Mesendoderm (in vitro differentiated cells): Measurements from ENCODE around the gene CLINT1. TPM values are rescaled to one million over a fixed set of nuclear protein-coding genes. Genes with fewer than 3 reads are reported as not detected.

ENCODE experiments used
- DNase-seq: peaks from one replicate; pipeline ENCODE4 v3.0.0; 2013
- H2AK5ac ChIP-seq: 2 replicates; pipeline ENCODE4 v1.6.1; 2013; ENCODE audit warnings: low read length, inconsistent platforms
- H2BK120ac ChIP-seq: 2 replicates; pipeline ENCODE4 v1.6.1; 2013; ENCODE audit warnings: low read depth, mild to moderate bottlenecking, low read length, moderate library complexity, mixed read lengths
- H2BK15ac ChIP-seq: replicated peaks from 2 replicates; pipeline ENCODE4 v1.6.1; 2013; ENCODE audit warnings: low read depth, mild to moderate bottlenecking, moderate library complexity
- H2BK5ac ChIP-seq: 2 replicates; pipeline ENCODE4 v1.6.1; 2013; ENCODE audit warnings: low read length, inconsistent platforms
- H3K18ac ChIP-seq: 2 replicates; pipeline ENCODE4 v1.6.1; 2013; ENCODE audit warnings: mild to moderate bottlenecking, low read length, mixed read lengths
- H3K23ac ChIP-seq: one replicate; pipeline ENCODE4 v1.6.1; 2013; ENCODE audit warnings: low read length
- H3K27ac ChIP-seq: 2 replicates; pipeline ENCODE4 v1.5.1; 2013; ENCODE audit warnings: low read depth, mild to moderate bottlenecking, inconsistent platforms, low read length, moderate library complexity
- H3K27me3 ChIP-seq: 2 replicates; pipeline ENCODE4 v1.6.1; 2013; ENCODE audit warnings: low read length, control low read depth, mild to moderate bottlenecking, inconsistent platforms; ENCODE audit not compliant: insufficient read depth, poor library complexity
- H3K36me3 ChIP-seq: 2 replicates; pipeline ENCODE4 v1.6.1; 2013; ENCODE audit warnings: low read length, inconsistent platforms; ENCODE audit not compliant: control insufficient read depth, insufficient read depth
- H3K4ac ChIP-seq: one replicate; pipeline ENCODE4 v1.6.1; 2013; ENCODE audit warnings: low read depth, mild to moderate bottlenecking, low read length, moderate library complexity
- H3K4me1 ChIP-seq: 2 replicates; pipeline ENCODE4 v1.6.1; 2013; ENCODE audit warnings: low read depth, low read length, inconsistent platforms; ENCODE audit not compliant: control insufficient read depth
- H3K4me2 ChIP-seq: 2 replicates; pipeline ENCODE4 v1.6.1; 2013; ENCODE audit warnings: low read length
- H3K4me3 ChIP-seq: 2 replicates; pipeline ENCODE4 v1.5.1; 2013; ENCODE audit warnings: mild to moderate bottlenecking, low read length
- H3K56ac ChIP-seq: one replicate; pipeline ENCODE4 v1.6.1; 2013; ENCODE audit warnings: low read length
- H3K79me1 ChIP-seq: 2 replicates; pipeline ENCODE4 v1.6.1; 2013; ENCODE audit warnings: low read length, inconsistent platforms
- H3K79me2 ChIP-seq: 2 replicates; pipeline ENCODE4 v1.6.1; 2013; ENCODE audit warnings: mild to moderate bottlenecking, low read length; ENCODE audit not compliant: control insufficient read depth, insufficient read depth
- H3K9ac ChIP-seq: 2 replicates; pipeline ENCODE4 v1.6.1; 2013; ENCODE audit warnings: low read length, inconsistent platforms
- H4K5ac ChIP-seq: one replicate; pipeline ENCODE4 v1.6.1; 2013; ENCODE audit warnings: low read length
- H4K8ac ChIP-seq: one replicate; pipeline ENCODE4 v1.6.1; 2013; ENCODE audit warnings: low read depth, mild to moderate bottlenecking, control low read depth, low read length, moderate library complexity
- WGBS: extraction: QIAGEN DNeasy Blood & Tissue Kit; methylation state at CpG from one replicate; pipeline ENCODE4 v1.1.7; 2013; ENCODE audit warnings: low lambda C conversion rate, missing lambda C conversion rate; ENCODE audit not compliant: insufficient coverage; ENCODE audit errors: extremely low coverage; 5-methylcytosine and 5-hydroxymethylcytosine counted together
- polyA plus RNA-seq, 2 experiments: library from polyadenylated mRNA; stranded (reverse); fragments of 200-250 nt; gene quantifications; one replicate each; pipeline ENCODE4 v1.2.3, GENCODE V29; 2013

CLINT1 gene
- 91.6 TPM for polyA plus RNA-seq (2013, experiment 1 of 2)
- 89.6 TPM for polyA plus RNA-seq (2013, experiment 2 of 2)

DNA sequence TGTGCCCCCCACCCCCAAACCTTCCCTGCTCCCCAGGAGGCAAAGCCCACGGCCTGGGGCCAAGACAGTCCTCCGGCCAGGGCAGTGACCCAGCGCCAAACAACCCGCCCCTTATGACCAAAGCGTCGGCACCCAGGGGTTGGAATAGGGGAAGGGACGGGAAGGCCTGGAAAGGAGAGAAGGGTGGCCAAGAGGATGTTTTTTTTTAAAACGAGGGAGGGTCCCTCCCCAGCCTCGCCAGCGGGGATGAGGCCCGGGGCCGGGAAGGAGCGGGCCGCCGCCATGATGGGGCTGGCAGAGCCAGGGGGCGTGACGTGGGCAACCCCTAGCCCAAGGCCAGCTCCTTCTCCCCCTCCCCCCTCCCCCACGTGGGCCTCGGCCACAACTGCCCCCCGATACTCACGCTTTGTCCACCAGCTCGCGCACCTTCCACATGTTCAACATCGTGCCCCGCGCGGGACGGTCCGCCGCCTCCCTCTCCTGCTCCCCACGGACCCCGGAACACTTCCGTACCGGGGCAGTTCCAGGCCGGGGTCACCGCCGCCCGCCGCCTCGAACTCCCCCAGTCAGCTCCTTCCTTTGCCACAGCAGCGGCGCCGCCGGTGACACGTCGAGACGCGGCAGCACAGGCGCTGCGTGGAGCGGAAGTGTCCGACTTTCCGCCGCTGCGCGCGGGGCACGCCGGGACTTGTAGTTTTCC lies at the start of gene CLINT1:
Gene CLINT1, minus strand, starts transcription at position 619 of the 700 bp plus-strand sequence. Its CDS starts 175 bp downstream, at position 444.
- no peak within 1 kb of the TSS for H2BK120ac ChIP-seq
- H3K79me2 ChIP-seq: peaks cover 34% of the 10 kb centered on the region
- peak within 1 kb of the TSS; percentile 4 for H3K23ac ChIP-seq
- peak within 1 kb of the TSS; percentile 18 for H3K27ac ChIP-seq
- H2BK15ac ChIP-seq: no peak within 1 kb of the TSS
- no peak within 1 kb of the TSS for H4K8ac ChIP-seq
- no peak within 1 kb of the TSS for H4K5ac ChIP-seq
- peak within 1 kb of the TSS; percentile 97 for H3K4me3 ChIP-seq
- no CpG with 5 or more reads among the region's 59 CpGs for WGBS
- no peaks in the 10 kb centered on the region for H3K27me3 ChIP-seq
- H2AK5ac ChIP-seq: no peak within 1 kb of the TSS
- peak within 1 kb of the TSS; percentile 92 for H2BK5ac ChIP-seq
- peaks cover 5% of the 10 kb centered on the region for H3K79me1 ChIP-seq
- H3K18ac ChIP-seq: peak within 1 kb of the TSS; percentile 57
- H3K9ac ChIP-seq: peak within 1 kb of the TSS; percentile 97
- peak within 1 kb of the TSS; percentile 17 for H3K4me2 ChIP-seq
- peak; percentile 96 for DNase-seq
- peak within 1 kb of the TSS; percentile 99 for H3K56ac ChIP-seq
- peaks cover 2% of the 10 kb centered on the region for H3K4me1 ChIP-seq
- H3K4ac ChIP-seq: peak within 1 kb of the TSS; percentile 82
- H3K36me3 ChIP-seq: no peaks in the 10 kb centered on the region

DNA sequence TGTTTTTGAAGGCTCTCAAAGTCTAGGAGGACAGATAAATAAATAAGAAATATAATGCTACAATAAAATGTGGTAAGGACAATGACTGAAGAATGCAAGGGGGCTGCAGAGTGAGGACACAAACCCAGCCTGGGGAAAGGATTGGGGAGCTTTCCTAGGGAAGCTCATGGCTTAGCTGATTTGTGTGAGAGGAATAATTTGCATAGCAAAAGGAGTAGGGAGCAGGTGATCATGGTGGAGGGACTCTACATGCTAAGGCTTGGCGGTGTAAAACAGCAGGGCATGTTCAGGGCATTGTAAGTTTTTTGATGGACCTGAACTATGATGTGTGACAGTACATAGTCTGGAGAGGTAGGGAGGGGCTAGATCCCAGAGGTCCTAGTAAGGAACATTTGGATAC lies 49.5 kb upstream of the CLINT1 start:
- Histone ChIP-seq H2BK5ac (no peak overlapping the region), H4K8ac (no peak overlapping the region), H4K5ac (no peak overlapping the region), H3K23ac (no peak overlapping the region), H3K27ac (no peak overlapping the region), H3K4me3 (no peak overlapping the region), H3K27me3 (no peaks in the 10 kb centered on the region), H3K79me2 (no peaks in the 10 kb centered on the region), H3K56ac (no peak overlapping the region), H2AK5ac (no peak overlapping the region), H3K4me2 (no peak overlapping the region), H3K18ac (no peak overlapping the region), H2BK120ac (no peak overlapping the region), H3K36me3 (no peaks in the 10 kb centered on the region), H2BK15ac (no peak overlapping the region), H3K79me1 (no peaks in the 10 kb centered on the region), H3K4ac (no peak overlapping the region), H3K9ac (no peak overlapping the region), H3K4me1 (peaks cover 3% of the 10 kb centered on the region)
- DNase-seq: no peak
- no CpG with 5 or more reads among the region's 1 CpG for WGBS

DNA sequence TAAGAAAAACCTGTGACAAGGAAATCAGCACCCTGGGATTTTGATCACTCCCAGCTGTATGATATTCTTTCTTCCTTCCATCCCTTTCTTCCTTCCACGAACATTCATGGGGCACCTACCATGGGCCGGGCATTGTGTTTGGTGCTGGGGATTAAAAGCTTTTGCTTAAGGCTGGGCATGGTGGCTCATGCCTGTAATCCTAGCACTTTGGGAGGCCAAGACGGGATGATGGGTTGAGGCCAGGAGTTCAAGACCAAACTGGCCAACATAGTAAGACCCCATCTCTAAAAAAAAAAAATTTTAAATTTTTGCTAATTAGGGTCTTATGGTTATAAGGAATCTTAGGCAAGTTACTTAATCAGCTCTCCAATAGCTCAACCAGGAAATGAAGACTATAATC lies 48.5 kb upstream of the CLINT1 start:
- no peak for DNase-seq
- no peak overlapping the region for H4K8ac ChIP-seq
- H3K79me2 ChIP-seq: no peaks in the 10 kb centered on the region
- no peak overlapping the region for H3K56ac ChIP-seq
- H2AK5ac ChIP-seq: no peak overlapping the region
- H2BK5ac ChIP-seq: no peak overlapping the region
- H3K27ac ChIP-seq: no peak overlapping the region
- H3K27me3 ChIP-seq: no peaks in the 10 kb centered on the region
- H3K4me2 ChIP-seq: no peak overlapping the region
- no peak overlapping the region for H2BK15ac ChIP-seq
- no CpG with 5 or more reads among the region's 3 CpGs for WGBS
- no peak overlapping the region for H3K18ac ChIP-seq
- no peak overlapping the region for H3K9ac ChIP-seq
- no peaks in the 10 kb centered on the region for H3K36me3 ChIP-seq
- no peak overlapping the region for H3K4me3 ChIP-seq
- no peak overlapping the region for H3K4ac ChIP-seq
- no peak overlapping the region for H2BK120ac ChIP-seq
- H3K23ac ChIP-seq: no peak overlapping the region
- H3K4me1 ChIP-seq: no peaks in the 10 kb centered on the region
- no peaks in the 10 kb centered on the region for H3K79me1 ChIP-seq
- H4K5ac ChIP-seq: no peak overlapping the region

GRCh38 chr5:157903117-157903450 lies 44.1 kb upstream of the CLINT1 start:
- WGBS: no CpG with 5 or more reads among the region's 2 CpGs
- no peak overlapping the region for H3K56ac ChIP-seq
- DNase-seq: no peak

GRCh38 chr5:157902449-157903116 lies 43.6 kb upstream of the CLINT1 start:
- no peak overlapping the region for H3K56ac ChIP-seq
- no peak overlapping the region for H3K27ac ChIP-seq
- WGBS: no CpG with 5 or more reads among the region's 9 CpGs
- no peak overlapping the region for H3K4me2 ChIP-seq
- no peaks in the 10 kb centered on the region for H3K27me3 ChIP-seq
- H3K79me2 ChIP-seq: no peaks in the 10 kb centered on the region
- H4K5ac ChIP-seq: no peak overlapping the region
- no peak overlapping the region for H3K4ac ChIP-seq
- H3K36me3 ChIP-seq: no peaks in the 10 kb centered on the region
- H3K4me3 ChIP-seq: no peak overlapping the region
- H3K4me1 ChIP-seq: no peaks in the 10 kb centered on the region
- no peak overlapping the region for H2AK5ac ChIP-seq
- H4K8ac ChIP-seq: no peak overlapping the region
- H2BK5ac ChIP-seq: no peak overlapping the region
- no peak overlapping the region for H3K18ac ChIP-seq
- H3K79me1 ChIP-seq: no peaks in the 10 kb centered on the region
- no peak overlapping the region for H2BK15ac ChIP-seq
- no peak for DNase-seq
- H2BK120ac ChIP-seq: no peak overlapping the region
- no peak overlapping the region for H3K9ac ChIP-seq
- H3K23ac ChIP-seq: no peak overlapping the region

More at GRCh38 chr5:157903117-157903450, 44.1 kb upstream of the CLINT1 start:
- Histone ChIP-seq H3K4me2 (no peak overlapping the region), H3K79me2 (no peaks in the 10 kb centered on the region), H2AK5ac (no peak overlapping the region), H4K8ac (no peak overlapping the region), H3K79me1 (no peaks in the 10 kb centered on the region), H3K27me3 (no peaks in the 10 kb centered on the region), H2BK120ac (no peak overlapping the region), H3K4me1 (no peaks in the 10 kb centered on the region), H3K4ac (no peak overlapping the region), H3K18ac (no peak overlapping the region), H2BK5ac (no peak overlapping the region), H4K5ac (no peak overlapping the region), H3K27ac (no peak overlapping the region), H3K4me3 (no peak overlapping the region), H3K9ac (no peak overlapping the region), H3K23ac (no peak overlapping the region), H3K36me3 (no peaks in the 10 kb centered on the region), H2BK15ac (no peak overlapping the region)
